Uterus (tissue), 2 donors: ENCODE data around the gene SPRYD4.
"Not testable (repeated sequence)": the region's sequence is repeated elsewhere in the genome, so short reads cannot be mapped to it uniquely, and the experiment has no call there.

ENCODE experiments used
- CTCF ChIP-seq, 4 experiments: fragments of 200-600 bp in 2 of 4; fragments of 450-650 bp in 2 of 4; sonication (generic) in 2 of 4; IDR thresholded peaks; one replicate each; pipeline ENCODE4 v1.5.1; 2016 to 2019; ENCODE audit warnings: antibody characterized with exemption in 4 of 4, mild to moderate bottlenecking in 2 of 4, moderate library complexity in 1 of 4
- POLR2A ChIP-seq, 2 donors: fragments of 450-650 bp; IDR thresholded peaks; one replicate each; pipeline ENCODE4 v1.6.1; 2016; ENCODE audit warnings: antibody characterized with exemption in 2 of 2, mild to moderate bottlenecking in 1 of 2, moderate library complexity in 1 of 2

- TF ChIP-seq CTCF, POLR2A (IDR thresholded peaks at IDR 0.05): not testable (repeated sequence)
These were observed 45.6 kb downstream of the SPRYD4 start for GRCh38 chr12:56514014-56514318.
